IPS-18a (cell line): ENCODE measurements around the gene LIX1L.

Experiments
- H3K27ac ChIP-seq: one replicate; pipeline ENCODE4 v1.5.1; 2013; ENCODE audit warnings: low read length
- H3K27me3 ChIP-seq: one replicate; pipeline ENCODE4 v1.6.1; 2013; ENCODE audit warnings: mild to moderate bottlenecking, low read length; ENCODE audit not compliant: control insufficient read depth, insufficient read depth
- H3K36me3 ChIP-seq: one replicate; pipeline ENCODE4 v1.6.1; 2013; ENCODE audit warnings: low read depth, low read length; ENCODE audit not compliant: control insufficient read depth
- H3K4me1 ChIP-seq: one replicate; pipeline ENCODE4 v1.6.1; 2013; ENCODE audit warnings: low read depth, low read length; ENCODE audit not compliant: control insufficient read depth
- H3K4me3 ChIP-seq: one replicate; pipeline ENCODE4 v1.5.1; 2013; ENCODE audit warnings: low read length
- H3K9ac ChIP-seq: one replicate; pipeline ENCODE4 v1.6.1; 2013; ENCODE audit warnings: mild to moderate bottlenecking, low read length, moderate library complexity
- H3K9me3 ChIP-seq: one replicate; pipeline ENCODE4 v1.6.1; 2013; ENCODE audit warnings: low read depth, low read length; ENCODE audit not compliant: control insufficient read depth

Gene LIX1L

GRCh38 chr1:145884675-145885074 lies 73.1 kb downstream of the LIX1L start:
- Histone ChIP-seq H3K27ac (no peak overlapping the region), H3K4me3 (no peak overlapping the region), H3K9me3 (no peaks in the 10 kb centered on the region), H3K36me3 (no peaks in the 10 kb centered on the region), H3K9ac (no peak overlapping the region), H3K4me1 (peaks cover 9% of the 10 kb centered on the region), H3K27me3 (peaks cover 30% of the 10 kb centered on the region)
